A549 (cell line): ENCODE data around the gene STK17A. TPM values are rescaled to one million over a fixed set of nuclear protein-coding genes. Genes with fewer than 3 reads are reported as not detected.

Experiments used
- ATAC-seq, 2 experiments: fragments of 200-7000 bp in 1 of 2; fragments of >200 bp in 1 of 2; cut with Nextera tagmentation in 1 of 2; cut with Tn5 transposase in 1 of 2; 3 replicates each; pipeline versions ENCODE4 v1.8.0 to v1.9.1; 2018 to 2020; ENCODE audit warnings: mild to moderate bottlenecking in 1 of 2, moderate library complexity in 1 of 2
- CTCF ChIA-PET: fragments of 300-600 bp; sonication (Branson Sonifier 250); formaldehyde crosslinking; extraction: SDS; loops from one replicate; lab custom pipeline; 2021; ENCODE audit warnings: antibody characterized with exemption, inconsistent platforms; lab: Yijun Ruan, JAX
- POLR2A ChIA-PET: fragments of 350-600 bp; formaldehyde crosslinking; extraction: SDS; loops from one replicate; lab custom pipeline; 2021; ENCODE audit warnings: antibody characterized with exemption, inconsistent platforms; lab: Yijun Ruan, JAX
- DNase-seq, 2 experiments: peaks; one replicate each; pipeline versions ENCODE4 v3.0.0 to v3.0.0-alpha.2; 2011 to 2016; ENCODE audit warnings: low read depth in 1 of 2, low spot score in 1 of 2
- FAIRE-seq: peaks from 2 replicates; lab custom pipeline; 2011; peaks lifted over from hg19 to GRCh38; lab: Jason Lieb, UNC
- H3K27ac ChIP-seq, 2 experiments: fragments of >200 bp; sonication (Bioruptor Twin); formaldehyde crosslinking; 3 replicates each; pipeline ENCODE4 v1.5.1; 2016 to 2017
- H3K4me1 ChIP-seq: fragments of >200 bp; sonication (Bioruptor Twin); formaldehyde crosslinking; 3 replicates; pipeline ENCODE4 v1.6.1; 2016
- H3K4me2 ChIP-seq: fragments of >200 bp; sonication (Bioruptor Twin); formaldehyde crosslinking; 3 replicates; pipeline ENCODE4 v1.6.1; 2016
- H3K4me3 ChIP-seq: fragments of >200 bp; sonication (Bioruptor Twin); formaldehyde crosslinking; 3 replicates; pipeline ENCODE4 v1.5.1; 2016
- H3K9me3 ChIP-seq: fragments of >200 bp; sonication (Bioruptor Twin); formaldehyde crosslinking; 3 replicates; pipeline ENCODE4 v1.6.1; 2016
- ATOH8 ChIP-seq: fragments of 250-450 bp; sonication (Bioruptor Pico); IDR thresholded peaks from 2 replicates; pipeline ENCODE4 v1.5.0; 2020; ENCODE audit warnings: low read depth, mild to moderate bottlenecking, moderate library complexity
- CHD4 ChIP-seq: fragments of 200-600 bp; sonication (generic); IDR thresholded peaks from 2 replicates; pipeline ENCODE4 v1.6.1; 2016; ENCODE audit warnings: antibody characterized with exemption, mild to moderate bottlenecking, borderline replicate concordance
- EHMT2 ChIP-seq: fragments of 200-600 bp; sonication (generic); IDR thresholded peaks from 2 replicates; pipeline ENCODE4 v1.6.1; 2016; ENCODE audit warnings: antibody characterized with exemption, low read depth, mild to moderate bottlenecking, moderate library complexity
- FOSL2 ChIP-seq, 2 experiments: fragments of 450-650 bp in 1 of 2; fragments of >200 bp in 1 of 2; sonication (Bioruptor Twin) in 1 of 2; formaldehyde crosslinking; IDR thresholded peaks; 2 replicates each; pipeline versions ENCODE4 v1.5.0 to v1.6.1; 2016 to 2020; ENCODE audit warnings: mild to moderate bottlenecking in 1 of 2, moderate library complexity in 1 of 2
- GATA3 ChIP-seq: IDR thresholded peaks from 2 replicates; pipeline ENCODE4 v1.6.1; 2012; ENCODE audit warnings: borderline replicate concordance
- HDAC2 ChIP-seq: fragments of 200-600 bp; sonication (generic); IDR thresholded peaks from 2 replicates; pipeline ENCODE4 v1.6.1; 2016
- HES2 ChIP-seq: fragments of >200 bp; sonication (Bioruptor Twin); formaldehyde crosslinking; IDR thresholded peaks from 2 replicates; pipeline ENCODE4 v1.6.1; 2016
- HMGXB4 ChIP-seq: fragments of 250-450 bp; sonication (Bioruptor Pico); IDR thresholded peaks from 2 replicates; pipeline ENCODE4 v1.5.0; 2021; ENCODE audit warnings: mild to moderate bottlenecking, moderate library complexity, borderline replicate concordance
- HOXB5 ChIP-seq: fragments of 250-450 bp; sonication (Bioruptor Pico); IDR thresholded peaks from 2 replicates; pipeline ENCODE4 v1.5.0; 2020; ENCODE audit warnings: mild to moderate bottlenecking, moderate library complexity
- MAFK ChIP-seq: fragments of 450-650 bp; IDR thresholded peaks from 2 replicates; pipeline ENCODE4 v1.6.1; 2014; ENCODE audit not compliant: partially characterized antibody
- MAZ ChIP-seq: fragments of 150-350 bp; IDR thresholded peaks from 2 replicates; pipeline ENCODE4 v1.6.1; 2014; ENCODE audit warnings: antibody characterized with exemption, low read depth, low read length, borderline replicate concordance
- POLR2A ChIP-seq: IDR thresholded peaks from 2 replicates; pipeline ENCODE4 v1.6.1; 2012; ENCODE audit warnings: mild to moderate bottlenecking, low read length
- POLR2AphosphoS2 ChIP-seq: conservative IDR thresholded peaks from 2 replicates; pipeline ENCODE4 v1.6.1; 2012; ENCODE audit warnings: low read length, improper control_type of control experiment, inconsistent platforms
- RARB ChIP-seq: fragments of 250-450 bp; sonication (Bioruptor Pico); IDR thresholded peaks from 2 replicates; pipeline ENCODE4 v1.8.0; 2021; ENCODE audit warnings: mild to moderate bottlenecking, moderate library complexity
- RFX5 ChIP-seq: fragments of 450-650 bp; IDR thresholded peaks from 2 replicates; pipeline ENCODE4 v1.7.1; 2014; ENCODE audit warnings: antibody characterized with exemption, mild to moderate bottlenecking, moderate library complexity
- RNF2 ChIP-seq: fragments of 200-600 bp; sonication (generic); IDR thresholded peaks from 2 replicates; pipeline ENCODE4 v1.6.1; 2016; ENCODE audit warnings: low read depth, mild to moderate bottlenecking, antibody characterized with exemption, moderate library complexity, borderline replicate concordance
- WGBS: methylation state at CpG from one replicate; pipeline ENCODE4 v1.1.6; 2017; ENCODE audit errors: missing lambda C conversion rate; 5-methylcytosine and 5-hydroxymethylcytosine counted together
- polyA plus RNA-seq, 4 experiments: library from polyadenylated mRNA; depleted of rRNA in 3 of 4; stranded (reverse); fragments of >200 nt; fragmentation: RNase III in 1 of 4; extraction: RNeasy Plus Mini Kit Qiagen cat#74134 plus additional on column Dnase treatment in 1 of 4; gene quantifications; 2 replicates in 3 of 4; 3 replicates in 1 of 4; pipeline ENCODE4 v1.2.3, GENCODE V29; 2011 to 2017
- TF ChIP-seq, protein P1 (sequence below): IDR thresholded peaks from 2 replicates; pipeline ENCODE4 v1.6.1; 2012
- TF ChIP-seq, protein P2 (sequence below): fragments of 450-650 bp; IDR thresholded peaks from 2 replicates; pipeline ENCODE4 v1.6.1; 2014; ENCODE audit warnings: antibody characterized with exemption
- TF ChIP-seq, protein P3 (sequence below): IDR thresholded peaks from 2 replicates; pipeline ENCODE4 v1.6.1; 2012

Gene STK17A
- polyA plus RNA-seq, 2 of the 4 experiments (the other 2 are of a cell fraction): 27.3 to 47.5 TPM

DNA sequence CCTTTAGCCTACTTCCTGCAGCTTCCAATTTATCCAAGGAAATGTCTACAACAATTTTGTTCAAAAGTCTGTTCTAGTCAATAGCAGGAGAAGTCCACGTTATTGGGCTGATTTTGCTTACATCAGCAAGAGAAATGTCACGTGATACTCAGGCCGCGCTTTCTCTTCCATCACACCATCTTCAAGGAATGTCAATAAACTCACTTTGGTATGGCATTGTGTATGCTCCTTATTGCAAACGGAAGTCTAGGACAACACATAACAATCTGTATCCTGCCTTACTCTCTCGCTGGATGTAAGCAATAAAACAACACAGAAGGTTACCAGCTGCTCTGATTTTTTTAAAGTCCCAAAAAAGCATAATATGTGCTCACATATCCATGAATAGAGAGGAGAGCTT, 17.1 kb upstream of the STK17A start:
- ATAC-seq (no peak), DNase-seq (no peak), FAIRE-seq (no peak)
- peaks cover 9% of the 10 kb centered on the region; the same call in 1 of the 3 replicates for H3K4me1 ChIP-seq
- H3K4me3 ChIP-seq: no peak overlapping the region
- TF ChIP-seq, protein P1, sequence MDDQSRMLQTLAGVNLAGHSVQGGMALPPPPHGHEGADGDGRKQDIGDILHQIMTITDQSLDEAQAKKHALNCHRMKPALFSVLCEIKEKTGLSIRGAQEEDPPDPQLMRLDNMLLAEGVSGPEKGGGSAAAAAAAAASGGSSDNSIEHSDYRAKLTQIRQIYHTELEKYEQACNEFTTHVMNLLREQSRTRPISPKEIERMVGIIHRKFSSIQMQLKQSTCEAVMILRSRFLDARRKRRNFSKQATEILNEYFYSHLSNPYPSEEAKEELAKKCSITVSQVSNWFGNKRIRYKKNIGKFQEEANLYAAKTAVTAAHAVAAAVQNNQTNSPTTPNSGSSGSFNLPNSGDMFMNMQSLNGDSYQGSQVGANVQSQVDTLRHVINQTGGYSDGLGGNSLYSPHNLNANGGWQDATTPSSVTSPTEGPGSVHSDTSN: no peak
- TF ChIP-seq ATOH8 (no peak), RARB (CRISPR knock-in tag) (no peak), MAFK (peak; percentile 87)
- TF ChIP-seq, protein P2, sequence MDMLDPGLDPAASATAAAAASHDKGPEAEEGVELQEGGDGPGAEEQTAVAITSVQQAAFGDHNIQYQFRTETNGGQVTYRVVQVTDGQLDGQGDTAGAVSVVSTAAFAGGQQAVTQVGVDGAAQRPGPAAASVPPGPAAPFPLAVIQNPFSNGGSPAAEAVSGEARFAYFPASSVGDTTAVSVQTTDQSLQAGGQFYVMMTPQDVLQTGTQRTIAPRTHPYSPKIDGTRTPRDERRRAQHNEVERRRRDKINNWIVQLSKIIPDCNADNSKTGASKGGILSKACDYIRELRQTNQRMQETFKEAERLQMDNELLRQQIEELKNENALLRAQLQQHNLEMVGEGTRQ: peak; percentile 51; the same call in 1 of the 2 replicates
- POLR2A ChIA-PET: no interaction called here
- H3K4me2 ChIP-seq: no peak overlapping the region
- no peaks in the 10 kb centered on the region for H3K9me3 ChIP-seq
- 72% methylated on average over 6 of the region's 6 CpGs for WGBS
- no peak overlapping the region for H3K27ac ChIP-seq
- CTCF ChIA-PET: interaction anchor here (0.8 to 1.0 kb wide), 2 partner anchors 15 to 17 kb away, joined by 3 to 5 read pairs; partner anchors contain the start of gene STK17A

- TF ChIP-seq POLR2AphosphoS2 (no peak), HES2 (no peak), MAZ (no peak), RNF2 (no peak), RFX5 (no peak), EHMT2 (no peak), GATA3 (no peak), HDAC2 (no peak), POLR2A (no peak), CHD4 (no peak), HMGXB4 (CRISPR knock-in tag) (no peak), HOXB5 (no peak)
- TF ChIP-seq, protein P3, sequence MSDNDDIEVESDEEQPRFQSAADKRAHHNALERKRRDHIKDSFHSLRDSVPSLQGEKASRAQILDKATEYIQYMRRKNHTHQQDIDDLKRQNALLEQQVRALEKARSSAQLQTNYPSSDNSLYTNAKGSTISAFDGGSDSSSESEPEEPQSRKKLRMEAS: no peak
- TF ChIP-seq, all 56 proteins: peak for 0
- Histone ChIP-seq H3K9me3 (no peaks in the 10 kb centered on the region), H3K4me1 (peaks cover 24% of the 10 kb centered on the region), H3K27ac (peak overlapping the region in 1 of 2 experiments; percentile 58; a peak in 3 of 6 replicates), H3K4me3 (no peak overlapping the region), H3K4me2 (no peak overlapping the region)
- ATAC-seq (no peak), FAIRE-seq (no peak), DNase-seq (no peak)
- POLR2A ChIA-PET: no interaction called here
- WGBS: 67% methylated on average over 6 of the region's 6 CpGs
- CTCF ChIA-PET: interaction anchor here (0.7 to 2.2 kb wide), 6 partner anchors 14 to 271 kb away, joined by 3 to 7 read pairs (median 4); partner anchors contain the start of gene STK17A
Measured at GRCh38 chr7:43568529-43568928, 14.4 kb upstream of the STK17A start.

DNA sequence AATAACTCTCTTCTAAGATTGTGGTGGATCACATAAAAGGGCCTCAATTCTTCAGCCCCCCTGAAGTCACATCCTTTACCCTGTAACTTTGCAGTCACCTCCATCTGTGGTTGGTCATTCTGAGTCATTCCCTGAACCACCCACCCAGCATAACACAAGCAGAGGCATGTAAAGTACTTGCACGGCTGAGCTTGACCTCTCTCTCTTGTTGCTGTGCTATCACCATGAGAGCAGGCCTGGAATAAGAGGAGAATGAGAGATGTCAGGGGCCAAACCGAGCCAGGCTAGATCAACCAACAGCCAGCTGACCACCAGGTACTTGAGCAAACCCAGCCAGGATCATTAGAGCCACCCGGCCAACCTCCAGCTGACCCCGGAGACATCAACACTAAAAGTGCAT, 13.5 kb upstream of the STK17A start:
- FAIRE-seq (no peak), ATAC-seq (peak in 1 of 2 experiments; percentile 25; a peak in 2 of 6 replicates)
- H3K4me2 ChIP-seq: no peak overlapping the region

More for the DNA sequence above, 13.5 kb upstream of the STK17A start:
- Histone ChIP-seq H3K9me3 (no peaks in the 10 kb centered on the region), H3K27ac (peak overlapping the region in 1 of 2 experiments; percentile 87; a peak in 3 of 6 replicates)
- 65% methylated on average over 4 of the region's 4 CpGs for WGBS
- TF ChIP-seq POLR2AphosphoS2 (no peak), FOSL2 (IDR thresholded peaks at IDR 0.05) (no peak), FOSL2 (CRISPR knock-in tag; IDR thresholded peaks at IDR 0.05) (0 out of 2 replicates have a peak, but pooled peaks have one; percentile 15)
- TF ChIP-seq, all 56 proteins: peak for 1
- ChIA-PET POLR2A (interaction anchor here (0.6 kb wide), 1 partner anchor 13 kb away, joined by 4 read pairs; the partner anchor contains the start of gene STK17A), CTCF (interaction anchor here (0.5 to 5.5 kb wide), 4 partner anchors 13 to 275 kb away, joined by 3 to 55 read pairs (median 7); partner anchors contain the start of gene STK17A)
- Histone ChIP-seq H3K4me1 (peaks cover 24% of the 10 kb centered on the region), H3K4me3 (no peak overlapping the region)
- DNase-seq: no peak
